Stimulated activated naive CD4-positive, alpha-beta T cell (primary cell): ENCODE measurements around the gene MBD3.
"Not testable (repeated sequence)": the region's sequence is repeated elsewhere in the genome, so short reads cannot be mapped to it uniquely, and the experiment has no call there.

Source experiments
- DNase-seq, 6 experiments: peaks; one replicate each; lab custom pipeline; 2025; lab: John Stamatoyannopoulos, UW

Gene MBD3

GRCh38 chr19:1538978-1539377 is 53.7 kb downstream of the MBD3 start:
- no peak for DNase-seq

GRCh38 chr19:1535699-1536098 is 57.0 kb downstream of the MBD3 start:
- not testable (repeated sequence) for DNase-seq

DNA sequence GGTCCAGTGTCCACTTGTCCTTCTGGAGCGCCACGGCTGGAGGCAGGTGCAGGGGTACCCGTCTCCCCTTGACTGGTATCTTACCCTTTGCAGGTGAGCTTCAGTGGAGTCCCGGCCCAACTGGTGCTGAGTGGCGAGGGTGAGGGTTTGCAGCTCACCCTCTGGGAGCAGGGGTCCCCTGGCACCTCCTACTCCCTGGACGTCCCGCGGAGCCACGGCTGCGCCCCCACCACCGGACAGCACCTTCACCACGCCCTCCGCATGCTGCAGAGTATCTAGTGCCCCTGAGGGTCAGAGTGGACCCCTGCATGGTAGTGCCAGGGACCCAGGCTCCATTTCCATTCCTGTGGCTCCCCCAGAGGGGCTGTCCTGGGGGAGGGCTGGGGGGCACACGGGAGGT is 57.7 kb downstream of the MBD3 start:
- DNase-seq, result no peak

DNA sequence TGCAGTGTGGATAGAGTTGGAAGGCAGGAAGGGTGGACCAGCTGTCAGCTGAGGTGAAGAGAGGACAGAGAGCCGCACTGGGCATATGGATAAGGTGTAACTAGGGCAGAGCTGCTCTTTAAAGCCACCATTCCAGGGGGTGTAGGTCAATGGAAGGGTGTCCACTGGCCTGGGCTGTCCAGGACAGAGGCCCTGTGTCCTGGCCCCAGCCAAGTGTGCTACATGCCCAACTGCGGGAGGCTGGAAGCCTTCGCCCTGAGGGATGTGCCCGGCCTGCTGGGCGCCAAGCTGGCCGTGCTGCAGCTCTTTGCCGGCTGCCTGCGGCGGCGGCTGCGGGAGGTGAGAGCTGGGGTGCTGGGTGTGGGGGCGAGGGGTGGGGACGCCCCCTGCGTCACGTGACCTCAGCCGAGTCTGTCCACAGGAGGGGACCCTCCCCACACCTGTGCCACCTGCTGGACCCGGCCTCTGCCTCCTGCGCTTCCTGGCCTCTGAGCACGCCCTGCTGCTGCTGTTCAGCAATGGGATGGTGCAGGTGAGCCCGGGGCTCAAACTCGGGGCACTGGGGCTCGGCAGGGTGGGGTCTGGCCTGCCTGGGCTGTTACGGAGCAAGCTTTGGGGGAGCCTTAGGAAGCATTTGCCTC is 59.0 kb downstream of the MBD3 start:
- no peak for DNase-seq

DNA sequence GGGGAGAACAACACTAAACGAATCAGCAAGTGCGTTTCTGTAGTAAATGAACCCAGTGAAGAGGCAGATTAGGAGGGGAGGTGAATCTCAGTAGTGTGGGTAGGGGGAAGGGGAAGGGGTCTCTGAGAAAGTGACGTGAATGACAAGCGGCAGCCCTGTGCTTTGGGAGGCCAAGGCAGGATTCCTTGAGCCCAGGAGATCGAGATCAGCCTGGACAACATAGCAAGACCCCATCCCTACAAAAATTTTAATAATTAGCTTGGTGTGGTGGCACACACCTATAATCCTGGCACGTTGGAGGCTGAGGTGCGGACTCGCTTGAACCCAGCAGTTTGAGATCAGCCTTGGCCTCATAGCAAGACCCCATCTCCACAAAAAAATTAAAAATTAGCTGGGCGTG is 60.7 kb downstream of the MBD3 start:
- DNase-seq, result no peak

DNA sequence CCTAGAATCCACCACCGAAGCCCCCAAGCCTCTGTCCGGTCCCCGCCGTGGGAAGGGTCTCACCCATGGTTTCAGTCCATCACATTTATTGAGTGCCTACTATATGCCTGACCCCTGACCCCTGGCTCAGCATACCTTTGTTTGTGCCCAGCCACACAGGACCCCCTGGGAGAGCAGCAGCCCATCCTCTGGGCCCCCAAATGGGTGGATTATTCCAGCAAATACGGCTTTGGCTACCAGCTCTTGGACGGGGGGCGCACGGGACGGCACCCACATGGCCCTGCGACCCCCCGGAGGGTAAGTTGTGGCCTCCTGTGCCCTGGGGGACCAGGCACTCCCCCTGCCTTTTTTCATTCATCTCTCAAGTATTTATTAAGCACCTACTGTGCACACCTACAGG is 61.1 kb downstream of the MBD3 start:
- no peak for DNase-seq

- DNase-seq, result not testable (repeated sequence)
These were observed 61.8 kb downstream of the MBD3 start for GRCh38 chr19:1530856-1531255.

- DNase-seq, result no peak
These were observed 63.2 kb downstream of the MBD3 start for GRCh38 chr19:1529430-1529816.

GRCh38 chr19:1528596-1529429 is 63.9 kb downstream of the MBD3 start:
- DNase-seq, result no peak

DNA sequence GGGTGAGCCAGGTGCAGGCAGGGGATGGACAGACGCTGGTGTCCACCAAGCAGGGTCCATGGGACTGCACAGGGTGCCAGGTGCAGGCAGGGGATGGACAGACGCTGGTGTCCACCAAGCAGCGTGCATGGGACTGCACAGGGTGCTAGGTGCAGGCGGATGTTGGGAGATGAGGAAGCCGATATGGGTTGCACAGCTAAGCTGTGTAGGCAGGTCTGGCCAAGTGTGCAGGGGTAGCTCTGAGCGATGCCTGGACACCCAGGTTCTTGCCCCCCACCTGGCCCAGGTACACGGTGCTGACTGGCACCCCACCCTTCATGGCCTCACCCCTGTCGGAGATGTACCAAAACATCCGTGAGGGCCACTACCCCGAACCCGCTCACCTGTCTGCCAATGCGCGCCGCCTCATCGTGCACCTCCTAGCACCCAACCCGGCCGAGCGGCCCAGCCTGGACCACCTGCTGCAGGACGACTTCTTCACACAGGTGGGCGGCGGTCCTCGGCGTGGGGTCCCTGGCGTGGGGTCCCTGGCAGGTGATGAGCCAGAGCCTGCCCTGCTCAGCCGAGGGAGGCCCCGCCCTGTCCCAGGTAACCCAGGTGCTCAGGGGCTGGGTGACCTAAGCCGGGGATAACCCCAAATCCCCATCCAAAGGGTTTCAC is 64.9 kb downstream of the MBD3 start:
- DNase-seq, result no peak

GRCh38 chr19:1526979-1527649 is 65.6 kb downstream of the MBD3 start:
- DNase-seq, result no peak

DNA sequence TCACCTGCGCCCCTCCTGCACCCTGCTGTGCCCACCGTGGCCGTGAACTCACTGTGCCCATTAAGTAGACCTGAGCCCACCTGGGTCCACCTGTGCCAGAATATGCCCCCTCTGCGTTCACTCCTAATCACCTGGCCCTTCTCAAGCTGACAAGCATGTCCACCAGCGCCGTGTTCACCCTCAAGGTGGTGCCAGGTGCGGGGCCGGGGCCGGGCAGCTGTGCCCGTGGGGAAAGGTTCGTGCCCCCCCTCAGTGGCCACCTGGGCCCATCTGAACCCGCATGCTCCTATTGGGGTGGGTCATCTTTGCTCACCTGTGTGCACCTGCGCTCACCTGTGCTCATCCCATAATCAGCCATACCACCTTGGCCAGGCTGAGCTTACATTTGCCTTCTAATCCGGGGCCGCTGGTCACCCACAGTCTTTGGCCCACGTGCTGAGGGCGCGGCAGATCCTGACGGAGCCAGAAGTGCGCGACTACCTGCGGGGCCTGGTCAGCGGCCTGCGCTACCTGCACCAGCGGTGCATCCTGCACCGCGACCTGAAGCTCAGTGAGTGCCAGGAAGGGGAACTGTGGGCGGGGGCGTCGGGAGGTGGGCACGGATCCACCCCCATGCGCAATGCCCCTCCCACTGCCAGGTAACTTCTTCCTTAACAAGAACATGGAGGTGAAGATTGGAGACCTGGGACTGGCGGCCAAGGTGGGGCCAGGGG is 66.4 kb downstream of the MBD3 start:
- no peak for DNase-seq

- DNase-seq, result no peak
These were observed 67.3 kb downstream of the MBD3 start for GRCh38 chr19:1525343-1525742.

- no peak for DNase-seq
These were observed 67.7 kb downstream of the MBD3 start for GRCh38 chr19:1524972-1525325.

DNA sequence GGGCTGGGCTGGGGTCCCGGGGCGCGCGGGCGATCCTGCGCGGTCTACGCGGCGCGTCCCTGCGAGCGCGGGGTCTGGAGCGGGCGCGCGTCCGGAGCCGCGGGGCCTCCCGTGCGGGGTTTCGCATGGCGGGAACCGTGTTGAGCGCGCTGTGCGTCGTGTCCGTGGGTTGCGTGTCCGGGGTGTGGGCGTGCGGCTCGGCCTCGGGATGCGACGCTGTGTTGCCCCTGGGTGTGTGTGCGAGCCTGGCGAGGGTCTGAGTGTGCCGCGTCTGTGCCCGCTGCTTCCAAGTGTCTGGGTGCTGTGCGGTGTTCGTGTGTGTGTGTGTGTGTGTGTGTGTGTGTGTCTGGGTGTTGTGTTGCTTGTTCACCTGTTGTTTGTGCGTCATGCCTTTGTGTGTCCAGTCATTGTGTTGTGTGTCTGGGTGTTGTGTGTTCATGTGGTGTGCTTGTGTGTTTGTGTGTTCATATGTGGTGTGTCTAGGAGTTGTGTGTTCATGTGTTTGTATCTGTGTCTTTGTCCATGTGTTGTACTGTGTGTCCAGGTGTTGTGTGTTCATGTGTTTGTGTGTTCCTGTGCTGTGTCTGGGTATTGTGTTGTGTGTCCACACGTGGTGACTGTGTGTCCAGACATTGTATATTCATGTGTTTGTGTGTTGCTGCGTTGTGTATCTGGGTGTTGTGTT is 68.2 kb downstream of the MBD3 start:
- DNase-seq, result no peak
